ENCODE measurements around the gene GMPR2.
A peak's percentile ranks its signal among the peaks of the same experiment; 100 is the strongest.

GMPR2 gene

DNA sequence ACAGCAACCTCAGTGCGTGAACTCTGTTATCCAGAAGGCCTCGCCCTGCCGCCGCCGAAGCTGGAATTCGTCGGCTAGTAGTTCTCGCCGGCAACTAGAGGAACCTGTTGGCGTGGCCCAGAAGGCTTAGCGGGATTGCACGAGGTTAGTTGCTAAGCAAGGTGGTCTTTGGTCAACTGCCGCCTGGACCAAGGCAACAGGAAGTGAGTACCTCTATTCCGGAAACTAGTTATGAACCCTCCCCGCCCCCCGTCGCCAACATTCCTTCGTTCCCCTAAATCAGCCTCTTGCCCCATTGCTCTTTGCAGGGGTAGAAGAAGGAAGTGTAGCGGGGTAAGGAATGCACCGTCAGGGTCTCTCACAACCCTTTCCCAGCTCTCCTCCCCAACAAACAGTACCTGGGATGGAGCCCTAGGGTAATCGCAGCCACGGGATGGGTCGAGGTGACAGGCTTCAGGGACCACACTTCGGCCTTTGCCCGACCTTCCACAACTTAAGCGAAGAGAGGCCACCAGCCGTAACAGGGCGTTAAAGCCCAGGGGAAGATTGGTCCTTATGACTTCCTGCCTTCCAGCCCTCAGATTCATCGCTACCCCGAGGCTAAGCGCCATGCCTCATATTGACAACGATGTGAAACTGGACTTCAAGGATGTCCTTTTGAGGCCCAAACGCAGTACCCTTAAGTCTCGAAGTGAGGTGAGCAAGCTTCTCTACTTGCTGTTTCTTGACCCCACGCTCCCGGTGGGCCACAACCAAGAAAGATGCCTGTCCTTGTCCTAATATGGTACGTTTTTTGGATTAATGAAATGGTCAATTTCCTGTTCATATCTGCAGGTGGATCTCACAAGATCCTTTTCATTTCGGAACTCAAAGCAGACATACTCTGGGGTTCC, at the start of gene GMPR2:
GMPR2 (plus strand) TSS at position 285 of the 893 bp plus-strand sequence; CDS start at position 610, 325 bp downstream.
- DNase-seq (ENCODE audit: low read depth in 2 of 2) = no peak

DNA sequence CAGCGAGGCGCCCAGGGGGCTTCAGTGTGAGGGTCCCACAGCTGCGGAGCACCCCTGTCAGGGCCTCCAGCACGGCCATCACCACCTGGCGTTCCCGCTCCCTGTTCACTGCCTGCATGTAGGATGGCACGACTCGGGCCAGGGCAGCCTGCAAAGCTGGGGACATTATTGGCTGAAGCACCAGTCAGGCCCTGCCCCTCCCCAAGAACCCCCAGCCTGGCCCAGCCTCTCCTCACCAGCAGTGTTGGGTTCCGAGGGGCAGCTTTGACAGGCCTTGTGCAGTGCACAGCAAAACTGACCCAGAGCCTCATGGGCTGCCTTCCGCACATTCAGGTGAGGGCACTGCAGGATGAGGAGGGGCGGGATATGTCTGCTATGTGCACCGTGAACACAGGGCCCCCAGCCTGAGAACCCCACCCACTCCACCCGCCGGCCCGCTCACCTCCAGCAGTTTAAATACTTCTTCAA, 49.7 kb upstream of the GMPR2 start:
- DNase-seq (ENCODE audit: low read depth in 2 of 2) = no peak

DNA sequence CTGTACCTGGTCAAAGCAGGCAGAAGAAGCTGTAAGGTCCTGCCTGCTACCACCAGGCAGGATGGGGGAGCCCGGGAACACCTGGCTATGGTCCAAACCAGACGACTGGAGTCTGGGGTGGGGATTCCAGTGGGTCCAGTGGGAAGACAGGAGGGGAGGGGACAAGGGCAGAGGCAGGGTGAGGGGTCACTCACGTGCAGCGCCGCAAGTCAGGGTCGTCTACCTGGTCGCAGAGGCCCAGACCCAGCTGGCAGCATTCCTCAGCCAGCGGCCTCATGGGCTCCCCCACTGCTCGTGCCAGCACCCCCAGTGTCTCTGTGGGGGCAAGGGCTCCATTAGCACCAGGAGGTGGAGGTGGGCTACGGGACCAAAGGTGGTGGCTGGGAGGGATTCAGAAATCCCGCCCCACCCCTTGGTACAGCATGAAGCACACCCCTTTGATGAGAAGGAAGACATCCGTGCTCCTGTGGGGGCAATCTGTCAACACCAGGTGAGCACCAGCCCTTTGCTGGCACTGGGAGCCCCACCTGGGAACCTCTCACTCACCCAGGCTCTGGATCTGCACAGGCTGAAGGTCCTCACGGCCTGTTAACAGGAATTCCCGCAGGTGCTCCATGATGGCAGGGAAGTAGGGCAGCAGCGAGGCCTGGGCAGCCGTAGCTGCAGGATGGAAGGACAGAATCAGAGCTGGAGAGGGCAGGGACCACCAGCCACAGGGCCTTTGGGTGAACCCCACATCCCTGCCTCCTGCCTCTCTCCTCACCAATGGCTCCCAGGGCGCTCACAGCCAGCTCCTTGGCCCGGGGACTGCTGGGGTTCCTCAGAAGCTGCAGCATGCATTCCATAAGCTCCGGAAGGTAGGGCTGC, 48.4 kb upstream of the GMPR2 start:
- no peak for DNase-seq (ENCODE audit: low read depth in 2 of 2)

DNA sequence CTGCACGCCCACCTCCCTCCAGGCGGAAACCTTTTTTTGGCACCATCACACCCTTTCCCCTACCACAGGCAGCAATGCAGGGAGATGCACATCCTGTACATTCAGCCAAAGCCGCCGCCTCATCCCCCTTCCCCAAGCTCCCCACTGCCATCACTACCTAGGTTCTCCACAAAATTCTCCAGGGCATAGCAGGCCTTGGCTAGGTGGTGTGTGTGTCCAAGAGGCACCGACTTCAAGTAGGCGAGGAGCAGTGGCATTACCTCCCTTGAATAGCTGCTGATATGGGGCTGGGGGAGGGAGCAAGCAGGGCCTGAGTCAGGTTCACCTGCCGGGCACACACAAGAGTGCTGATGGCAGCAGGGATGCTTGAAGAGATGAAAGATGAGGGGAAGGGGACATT, 47.7 kb upstream of the GMPR2 start:
- no peak for DNase-seq (ENCODE audit: low read depth in 2 of 2)

DNA sequence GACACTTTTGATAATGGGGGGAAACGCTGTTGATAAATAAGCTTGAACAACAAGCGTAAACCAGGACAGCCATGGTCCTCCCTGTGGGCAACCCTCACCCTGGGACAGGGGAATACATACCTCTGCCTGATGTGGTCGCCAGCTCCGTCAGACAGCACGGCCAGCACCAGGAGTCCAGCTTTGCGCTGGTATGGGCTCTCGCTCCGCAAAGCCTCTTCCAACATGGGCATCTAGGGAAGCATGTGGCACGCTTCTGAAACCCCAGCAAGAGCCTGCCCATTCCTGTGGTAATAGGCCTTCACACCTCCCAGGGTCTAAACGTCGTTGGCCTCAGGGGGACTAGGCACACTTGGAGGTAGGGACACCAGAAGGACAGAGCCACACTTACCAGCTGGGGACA, 47.0 kb upstream of the GMPR2 start:
- DNase-seq (ENCODE audit: low read depth in 2 of 2) = no peak

DNA sequence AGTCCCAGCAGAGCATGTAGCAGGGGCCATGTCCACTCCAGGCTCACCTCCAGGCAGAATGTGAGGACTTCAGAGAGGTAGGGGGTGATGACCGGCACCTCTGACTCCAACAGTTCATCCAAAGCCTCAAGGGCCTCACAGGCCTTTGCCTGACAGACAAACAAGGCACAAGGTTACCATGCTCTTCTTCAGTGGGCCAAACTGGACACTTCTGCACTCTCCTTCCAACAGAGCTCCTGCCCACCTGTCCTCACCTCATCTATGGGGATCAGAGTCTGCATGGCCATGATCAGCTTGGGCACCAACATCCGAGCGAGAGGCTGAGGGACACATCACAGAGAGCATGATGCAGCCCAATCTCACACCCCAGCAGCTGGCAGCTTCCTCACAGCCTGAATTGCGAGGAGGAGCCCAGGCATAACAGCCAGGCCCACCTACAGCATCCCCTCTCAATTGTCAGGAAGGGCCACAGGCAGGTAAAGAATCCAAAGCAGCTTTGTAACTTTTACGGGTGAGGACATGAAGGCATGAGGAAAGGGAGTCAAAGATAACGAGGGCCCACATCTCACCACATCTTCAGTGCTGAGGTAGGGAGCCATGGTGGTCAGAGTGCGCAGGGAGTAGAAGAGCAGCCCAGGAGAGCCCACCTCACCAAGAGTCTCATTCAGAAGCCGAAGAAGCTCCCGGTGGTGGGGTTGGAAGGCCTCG, 45.7 kb upstream of the GMPR2 start:
- no peak for DNase-seq (ENCODE audit: low read depth in 2 of 2)

DNA sequence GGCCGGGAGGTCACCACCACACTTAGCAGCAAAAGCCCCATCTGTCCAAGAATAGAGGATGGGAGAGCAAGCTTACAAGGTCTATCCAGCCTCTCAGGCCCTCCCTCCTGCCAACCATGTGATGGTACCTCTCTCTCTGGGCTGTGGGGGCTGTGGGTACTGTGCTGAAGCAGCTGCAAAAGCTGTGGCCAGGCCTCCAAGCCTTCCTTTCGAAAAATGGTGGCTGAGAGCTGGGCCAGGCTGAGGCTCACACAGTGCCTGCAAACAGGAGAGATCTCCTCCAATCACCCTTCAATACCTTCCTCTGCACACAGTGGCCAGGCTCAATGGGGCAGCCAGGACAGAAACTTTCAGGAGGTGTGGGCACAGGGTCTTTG, 45.2 kb upstream of the GMPR2 start:
- no peak for DNase-seq (ENCODE audit: low read depth in 2 of 2)

DNA sequence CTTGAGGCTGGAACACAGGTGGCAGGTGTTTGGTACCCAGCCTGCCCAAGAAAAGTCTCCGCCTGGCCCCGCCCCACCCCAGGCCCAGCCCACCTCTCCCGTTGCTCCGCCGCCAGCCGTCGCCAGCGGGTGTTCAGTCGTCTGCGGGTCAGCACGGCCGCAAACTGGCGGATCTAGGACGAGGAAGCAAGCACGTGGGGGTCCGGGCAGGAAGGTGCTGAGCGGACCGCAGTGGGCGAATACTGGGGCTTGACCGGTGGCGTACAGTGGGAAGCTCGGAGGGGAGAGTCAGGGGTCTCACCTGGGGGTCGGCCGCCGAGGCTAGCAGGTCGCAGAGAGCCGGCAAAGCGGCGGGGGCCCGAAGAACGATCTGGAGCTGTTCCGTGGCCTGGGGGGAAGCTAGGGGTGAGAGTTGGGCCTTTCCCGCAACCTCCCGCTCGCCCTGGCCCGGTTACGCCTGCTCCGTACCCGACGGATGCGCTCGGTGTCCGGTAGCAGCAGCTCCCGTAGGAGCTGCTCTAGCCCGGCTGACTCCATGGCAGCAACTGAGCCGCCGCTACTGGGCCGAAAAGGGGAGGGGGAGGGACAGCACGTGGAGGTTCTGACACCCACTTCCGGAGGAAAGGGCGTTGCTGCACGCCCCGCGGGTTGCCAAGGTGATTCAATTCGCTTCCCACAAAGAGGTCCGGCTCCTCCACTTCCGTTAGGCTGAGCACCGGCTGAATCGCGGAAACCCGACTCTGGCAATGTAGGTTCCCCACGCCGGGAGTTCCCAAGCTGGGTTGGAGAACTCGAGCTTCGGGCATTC, 44.3 kb upstream of the GMPR2 start, which contains the start of gene IPO4:
IPO4 (minus strand) TSS at position 566 of the 808 bp plus-strand sequence; CDS start at position 537, 29 bp downstream.
- peak; percentile 91 to 95 for DNase-seq (ENCODE audit: low read depth in 2 of 2)

DNA sequence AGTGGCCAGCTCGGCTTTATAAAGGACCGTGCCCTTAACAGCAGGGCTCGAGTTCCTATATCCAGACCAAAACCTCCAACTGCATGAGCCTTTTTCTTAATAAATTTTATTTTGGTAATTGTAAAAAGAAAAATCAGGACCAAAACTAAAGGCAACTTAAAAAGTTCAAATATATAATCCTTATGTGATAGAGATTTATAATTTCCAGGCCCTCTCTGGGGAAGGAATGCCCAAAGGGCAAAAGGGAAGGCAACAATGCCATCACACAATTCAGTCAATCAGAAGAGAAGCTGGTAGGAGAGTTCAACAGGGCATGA, 43.7 kb upstream of the GMPR2 start:
- no peak for DNase-seq (ENCODE audit: low read depth in 2 of 2)

DNA sequence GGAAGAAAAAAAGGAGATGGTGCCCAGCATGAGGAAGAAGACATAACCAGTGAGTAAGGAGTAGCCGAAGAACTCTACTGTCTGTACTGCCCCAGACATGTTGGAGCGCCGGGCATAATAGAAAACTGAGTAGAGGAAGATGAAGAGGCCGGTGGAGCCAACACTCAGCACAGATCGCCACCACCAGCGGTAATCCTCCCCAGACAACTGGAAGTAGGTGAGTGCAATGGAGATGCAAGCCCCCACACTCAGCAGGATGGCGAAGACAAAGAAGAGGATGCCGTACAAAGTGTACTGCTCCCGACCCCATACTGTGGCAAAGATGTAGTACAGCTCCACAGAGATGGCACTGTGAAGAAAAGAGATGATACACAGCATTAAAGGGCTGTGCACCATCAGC, 43.3 kb upstream of the GMPR2 start:
- DNase-seq (ENCODE audit: low read depth in 2 of 2) = no peak

DNA sequence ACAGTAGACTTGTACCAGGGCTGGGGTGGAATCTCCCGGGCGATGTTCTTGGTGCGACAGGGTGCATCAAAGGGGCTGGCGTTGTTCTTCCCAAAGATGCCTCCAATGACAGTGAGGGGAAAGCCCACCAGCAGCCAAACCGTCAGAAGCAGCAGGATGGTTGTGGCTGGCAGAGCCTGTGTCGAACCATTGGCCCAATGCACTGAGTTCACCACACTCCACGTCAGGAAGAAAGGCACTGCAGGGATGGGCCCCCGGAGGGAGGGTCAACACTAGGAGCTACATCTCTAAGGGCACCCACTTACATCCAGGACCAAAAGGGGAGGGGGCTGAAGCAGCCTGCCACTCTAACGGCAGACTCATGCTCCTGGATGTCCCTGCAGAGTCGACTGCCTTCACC, 42.3 kb upstream of the GMPR2 start:
- DNase-seq (ENCODE audit: low read depth in 2 of 2) = no peak

DNA sequence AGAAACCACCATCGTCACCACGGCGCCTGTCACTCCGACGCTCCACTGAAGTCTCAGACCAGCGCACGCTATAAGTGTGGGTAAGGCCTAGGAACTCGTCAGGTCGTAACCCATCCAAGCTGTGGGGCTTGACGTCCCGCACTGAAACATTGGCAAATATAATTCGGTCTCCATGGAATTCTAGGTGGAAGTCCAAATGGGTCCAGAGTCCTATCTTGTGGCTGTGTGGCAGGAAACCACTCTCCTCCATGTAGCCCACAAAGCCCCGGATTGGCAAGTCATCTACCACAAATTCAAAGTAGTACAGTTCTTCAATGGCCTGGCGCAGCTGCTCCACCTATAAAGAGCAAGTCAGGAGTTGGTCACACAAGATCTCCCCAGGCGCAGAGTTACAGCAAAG, 39.8 kb upstream of the GMPR2 start:
- no peak for DNase-seq (ENCODE audit: low read depth in 2 of 2)

DNA sequence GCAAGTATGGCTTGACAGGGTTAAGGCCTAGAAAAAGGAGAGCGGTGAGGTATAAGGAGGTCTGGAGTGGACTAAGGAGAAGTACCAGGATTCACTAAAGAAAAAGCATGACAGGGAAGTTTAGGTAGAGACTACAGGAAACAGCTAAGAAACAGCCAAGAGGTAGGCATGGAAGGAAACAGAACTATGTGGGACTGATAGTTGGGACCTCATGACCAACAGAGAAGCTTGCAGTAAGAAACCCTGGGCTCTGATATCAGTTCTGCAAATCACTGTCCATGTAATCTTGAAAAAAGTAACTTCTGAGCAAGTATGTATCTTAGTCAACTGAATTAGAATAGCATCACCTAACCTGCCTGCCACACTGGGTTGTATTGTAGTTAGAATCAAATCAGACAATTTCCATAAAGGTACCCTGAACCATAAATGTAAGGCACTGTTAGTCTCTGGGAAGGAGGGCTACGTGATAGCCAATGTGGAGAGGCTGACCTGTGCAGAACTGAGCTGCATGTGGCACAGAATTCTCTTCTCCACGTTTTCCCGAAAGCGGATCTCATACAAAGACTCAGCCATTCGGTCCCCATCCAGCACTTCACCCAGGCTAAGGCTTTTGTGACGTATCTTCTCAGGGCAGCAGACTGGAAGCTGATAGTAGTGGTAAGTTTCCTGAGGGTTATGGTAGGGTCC, 38.4 kb upstream of the GMPR2 start:
- no peak for DNase-seq (ENCODE audit: low read depth in 2 of 2)

DNA sequence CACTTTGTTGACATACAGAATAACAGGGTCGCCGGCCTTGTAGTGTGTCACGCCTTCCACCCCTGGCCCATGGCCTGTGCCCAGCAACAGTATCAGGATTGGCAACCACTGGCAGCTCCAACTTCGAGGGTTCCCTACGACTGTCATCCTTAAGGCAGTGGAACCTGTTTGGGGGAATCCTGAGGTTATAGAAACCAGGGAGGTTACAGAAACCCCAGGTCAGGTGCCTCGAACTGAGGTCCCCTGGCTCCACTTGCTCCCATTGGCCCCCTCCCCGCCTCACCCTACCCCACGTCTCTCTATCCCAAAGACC, 37.9 kb upstream of the GMPR2 start:
- no peak for DNase-seq (ENCODE audit: low read depth in 2 of 2)

DNA sequence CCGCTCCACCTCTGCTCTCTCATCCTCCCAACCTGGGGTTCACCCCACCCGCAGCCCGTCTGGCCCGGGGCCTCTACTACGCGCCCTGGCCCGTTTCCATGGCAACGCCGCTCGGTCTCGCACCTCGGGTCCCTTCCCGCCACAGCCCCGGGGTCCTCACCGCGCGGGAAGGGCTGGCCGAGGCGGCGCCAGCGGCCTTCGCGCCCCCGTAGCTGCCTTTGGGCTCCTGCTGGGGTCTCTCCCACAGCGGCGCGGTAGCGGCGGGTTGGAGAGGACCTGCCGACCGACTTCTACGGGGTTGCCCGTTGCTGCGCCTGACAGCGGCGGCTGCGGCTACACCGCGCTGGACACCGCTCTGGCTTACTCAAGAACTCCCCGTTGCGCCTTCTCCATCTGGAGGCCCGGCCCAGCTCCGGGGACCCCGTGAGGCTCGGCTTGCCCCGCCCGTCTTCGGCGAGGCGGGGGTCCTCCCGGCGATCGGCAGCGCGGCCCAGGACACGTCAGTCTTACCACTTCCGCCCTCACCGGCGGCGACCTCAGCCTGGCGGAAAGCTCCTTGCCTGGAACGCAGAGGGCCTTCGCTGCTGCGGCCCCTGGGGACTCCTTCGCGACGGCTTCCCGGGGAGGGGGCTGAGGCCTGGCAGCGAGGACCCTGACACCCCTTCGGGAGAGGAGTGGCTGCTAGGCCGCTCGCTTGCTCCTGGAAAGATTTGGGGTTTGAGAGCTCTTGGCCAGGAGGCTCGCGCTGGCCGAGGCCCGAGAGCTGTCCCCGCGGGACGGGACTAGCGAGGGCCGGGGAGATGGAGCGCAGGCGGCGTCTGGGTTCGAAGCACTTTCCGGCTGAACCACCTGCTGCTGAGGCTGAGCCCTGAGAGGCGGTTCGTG, 37.3 kb upstream of the GMPR2 start, which contains the start of gene TM9SF1:
TM9SF1 (minus strand) TSS at position 256 of the 885 bp plus-strand sequence. CDS start 422 bp downstream, outside the sequence.
- DNase-seq (ENCODE audit: low read depth in 2 of 2) = peak; percentile 72 to 73

DNA sequence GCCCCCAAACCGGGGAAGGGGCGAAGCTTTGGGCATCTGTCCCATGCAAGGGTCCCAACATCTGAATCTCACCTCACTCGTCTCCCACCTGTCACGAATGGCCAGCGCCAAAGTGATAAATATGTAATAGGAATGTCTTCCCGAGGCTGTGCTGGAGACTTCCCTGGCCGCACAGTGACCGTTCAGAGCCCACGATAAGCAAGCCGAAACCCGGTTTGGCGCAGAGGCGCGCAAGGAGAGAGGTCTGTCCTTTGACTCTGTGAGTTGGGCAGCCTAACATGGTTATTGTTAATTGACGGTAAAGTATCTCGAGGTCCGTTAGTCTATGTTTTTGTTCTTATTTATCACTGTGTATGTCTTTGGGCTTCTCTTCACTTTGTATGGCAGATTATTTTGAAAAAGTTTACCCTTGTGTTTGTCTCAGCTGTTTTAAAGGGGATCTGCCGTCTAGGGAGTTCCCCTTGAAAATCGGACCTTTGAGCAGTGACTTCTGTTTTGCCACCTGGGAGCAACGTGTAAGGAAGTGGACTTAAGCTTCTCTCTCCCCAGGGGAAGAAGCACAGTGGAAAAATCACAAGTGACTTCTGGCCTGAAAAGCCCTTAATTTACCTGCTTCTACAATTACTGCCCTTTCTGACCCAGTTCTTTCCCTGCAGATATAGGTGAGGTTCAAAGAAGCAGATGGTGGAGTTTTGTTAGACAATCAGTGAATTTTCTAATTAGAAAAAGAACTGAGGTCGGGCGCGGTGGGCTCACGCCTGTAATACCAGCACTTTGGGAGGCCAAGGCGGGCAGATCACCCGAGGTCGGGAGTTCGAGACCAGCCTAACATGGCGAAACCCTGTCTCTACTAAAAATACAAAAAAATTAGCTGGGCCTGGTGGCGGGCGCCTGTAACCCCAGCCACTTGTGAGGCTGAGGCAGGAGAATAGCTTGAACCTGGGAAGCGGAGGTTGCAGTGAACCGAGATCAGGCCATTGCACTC, 36.4 kb upstream of the GMPR2 start:
- DNase-seq (ENCODE audit: low read depth in 2 of 2) = no peak

DNA sequence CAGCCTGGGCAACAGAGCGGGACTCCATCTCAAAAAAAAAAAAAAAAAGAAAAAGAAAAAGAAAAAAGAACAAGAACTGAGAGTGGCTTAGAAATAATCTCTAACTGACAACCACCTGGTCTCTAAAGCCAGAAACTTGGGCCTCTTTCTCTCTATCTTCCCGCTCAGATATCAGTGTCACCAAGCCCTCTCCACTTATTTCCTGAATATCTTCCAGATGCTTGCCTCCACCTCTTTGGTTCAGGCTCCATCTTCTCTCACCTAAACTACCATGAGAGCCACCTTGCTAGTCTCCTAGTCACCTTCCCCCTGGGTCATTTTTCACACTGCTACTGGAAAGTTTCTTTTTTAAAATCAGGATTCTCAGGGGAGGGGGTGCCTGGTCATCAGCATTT, 35.7 kb upstream of the GMPR2 start:
- no peak for DNase-seq (ENCODE audit: low read depth in 2 of 2)

DNA sequence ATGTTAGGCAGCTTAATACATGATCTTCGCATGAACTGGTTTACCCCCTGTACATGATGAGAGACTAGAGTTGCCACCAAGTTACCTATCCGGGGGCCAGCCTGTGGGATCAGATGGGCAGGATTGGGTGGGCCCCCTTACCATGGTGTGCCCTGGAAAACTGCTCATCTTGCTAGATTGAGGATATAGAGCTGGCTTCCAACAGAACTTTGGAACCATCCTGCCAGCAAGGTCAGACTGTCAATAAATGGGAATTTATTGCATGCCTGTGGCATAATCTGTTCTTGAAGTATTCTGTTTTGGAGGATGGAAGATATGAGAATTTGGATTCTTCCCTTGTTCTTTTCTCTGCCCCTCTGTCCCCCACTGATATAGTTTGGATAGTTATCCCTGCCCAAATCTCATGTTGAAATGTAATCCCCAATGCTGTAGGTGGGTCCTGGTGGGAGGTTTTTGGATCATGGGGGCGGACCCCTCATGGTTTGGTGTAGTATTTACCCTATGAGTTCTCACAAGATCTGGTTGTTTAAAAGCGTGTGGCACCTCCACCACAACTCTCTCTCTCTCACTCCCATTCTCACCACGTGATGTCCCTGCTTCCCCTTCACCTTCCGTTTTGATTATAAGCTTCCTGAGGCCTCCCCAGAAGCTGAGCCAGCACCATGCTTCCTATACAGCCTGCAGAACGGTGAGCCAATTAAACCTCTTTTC, 33.8 kb upstream of the GMPR2 start:
- no peak for DNase-seq (ENCODE audit: low read depth in 2 of 2)
